ENCODE results near the gene C16orf78.

DNA sequence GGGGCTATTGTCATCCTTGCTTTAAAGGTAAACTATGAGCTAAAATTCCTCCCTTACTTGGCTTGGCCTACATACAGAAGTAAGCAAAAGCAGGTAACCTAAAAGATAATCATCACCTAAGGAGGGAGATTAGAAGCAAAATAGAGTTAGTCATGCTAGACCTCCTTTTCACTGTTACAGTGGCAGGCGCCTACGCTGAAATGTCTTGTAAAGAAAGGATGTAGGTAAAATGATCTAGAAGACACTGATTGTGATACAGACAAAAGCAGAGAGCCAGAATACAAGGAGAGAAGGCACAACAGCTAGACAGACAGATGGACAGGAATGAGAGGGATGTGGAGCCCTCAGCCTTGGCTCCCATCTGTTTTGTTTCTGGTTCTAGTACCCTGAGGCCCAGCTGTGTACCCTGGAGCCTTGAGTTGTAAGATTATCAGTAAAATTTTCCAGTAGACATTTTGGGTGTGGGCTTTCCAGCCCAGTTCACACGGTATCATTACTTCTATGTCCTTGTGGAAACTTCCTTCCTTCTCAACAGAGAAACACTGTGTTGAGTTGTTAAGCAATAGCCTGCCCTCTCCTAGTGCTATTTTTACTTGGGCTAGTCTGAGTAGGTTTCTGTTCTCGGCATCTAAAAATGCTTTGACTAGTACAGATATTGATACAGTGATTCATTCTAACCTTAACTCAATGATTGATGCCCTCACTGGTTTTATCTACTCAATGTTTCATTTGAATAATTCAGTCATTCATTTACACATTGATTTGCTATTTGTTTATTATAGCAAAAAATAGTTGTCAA, 7.7 kb upstream of the C16orf78 start:
- TF ChIP-seq CTCF (IDR thresholded peaks at IDR 0.05) (no peak), POLR2A (IDR thresholded peaks at IDR 0.05) (no peak)
